Stimulated activated CD8-positive, alpha-beta memory T cell treated with anti-CD3 and anti-CD28 coated beads, Interleukin-7, amount 100 ng/mL, for 48 hours (primary cell): ENCODE data around the gene LETM1.

Source experiments
- DNase-seq, 2 donors: peaks; one replicate each; pipeline ENCODE4 v3.0.0-alpha.2; 2020; ENCODE audit warnings: low read depth in 1 of 2; ENCODE audit errors: extremely low read depth in 1 of 2

The LETM1 gene

GRCh38 chr4:1873291-1873690, 17.3 kb upstream of the LETM1 start:
- no peak for DNase-seq

GRCh38 chr4:1872870-1873269, 16.9 kb upstream of the LETM1 start:
- no peak for DNase-seq

- DNase-seq: no peak
Measured at GRCh38 chr4:1871471-1872021, 15.6 kb upstream of the LETM1 start.

- peak; percentile 74 to 81 for DNase-seq
Measured at GRCh38 chr4:1870578-1871443, 14.9 kb upstream of the LETM1 start, which contains the start of gene NSD2. Gene NSD2 (plus strand): TSS chr4:1871393. CDS start chr4:1900655, 29,262 bp downstream.

GRCh38 chr4:1870328-1870577, 14.3 kb upstream of the LETM1 start:
- peak; percentile 65 to 81 for DNase-seq

- no peak for DNase-seq
Measured at GRCh38 chr4:1869530-1870327, 13.8 kb upstream of the LETM1 start.

- no peak for DNase-seq
Measured at GRCh38 chr4:1868912-1869311, 13.0 kb upstream of the LETM1 start.

GRCh38 chr4:1868293-1868692, 12.3 kb upstream of the LETM1 start:
- DNase-seq: no peak

GRCh38 chr4:1866189-1866661, 10.3 kb upstream of the LETM1 start:
- no peak for DNase-seq

GRCh38 chr4:1864076-1865008, 8.4 kb upstream of the LETM1 start:
- no peak for DNase-seq

GRCh38 chr4:1863297-1864033, 7.5 kb upstream of the LETM1 start:
- DNase-seq: no peak

GRCh38 chr4:1862961-1863296, 7.0 kb upstream of the LETM1 start:
- DNase-seq: no peak

GRCh38 chr4:1862055-1862911, 6.3 kb upstream of the LETM1 start:
- no peak for DNase-seq

- no peak for DNase-seq
Measured at GRCh38 chr4:1859389-1859753, 3.4 kb upstream of the LETM1 start.

- no peak for DNase-seq
Measured at GRCh38 chr4:1857931-1858330, 2.0 kb upstream of the LETM1 start.

- DNase-seq: no peak
Measured at GRCh38 chr4:1856943-1857699, 1.2 kb upstream of the LETM1 start.

- DNase-seq: no peak
Measured at GRCh38 chr4:1855333-1856070, 454 bp downstream of the LETM1 start.

GRCh38 chr4:1854752-1855151, 1.2 kb downstream of the LETM1 start:
- DNase-seq: no peak
